Activated CD4-positive, alpha-beta T cell treated with anti-CD3 and anti-CD28 coated beads, Interleukin-2, Interleukin-4, amounts not matched to agents 100 ng/mL and 50 ng/mL, durations not matched to agents 16 hours and 8 hours (primary cell): ENCODE measurements around the gene CYP2S1.

Experiments
- DNase-seq: peaks from one replicate; pipeline ENCODE4 v3.0.0-alpha.2; 2020; ENCODE audit warnings: low spot score

CYP2S1 gene

DNA sequence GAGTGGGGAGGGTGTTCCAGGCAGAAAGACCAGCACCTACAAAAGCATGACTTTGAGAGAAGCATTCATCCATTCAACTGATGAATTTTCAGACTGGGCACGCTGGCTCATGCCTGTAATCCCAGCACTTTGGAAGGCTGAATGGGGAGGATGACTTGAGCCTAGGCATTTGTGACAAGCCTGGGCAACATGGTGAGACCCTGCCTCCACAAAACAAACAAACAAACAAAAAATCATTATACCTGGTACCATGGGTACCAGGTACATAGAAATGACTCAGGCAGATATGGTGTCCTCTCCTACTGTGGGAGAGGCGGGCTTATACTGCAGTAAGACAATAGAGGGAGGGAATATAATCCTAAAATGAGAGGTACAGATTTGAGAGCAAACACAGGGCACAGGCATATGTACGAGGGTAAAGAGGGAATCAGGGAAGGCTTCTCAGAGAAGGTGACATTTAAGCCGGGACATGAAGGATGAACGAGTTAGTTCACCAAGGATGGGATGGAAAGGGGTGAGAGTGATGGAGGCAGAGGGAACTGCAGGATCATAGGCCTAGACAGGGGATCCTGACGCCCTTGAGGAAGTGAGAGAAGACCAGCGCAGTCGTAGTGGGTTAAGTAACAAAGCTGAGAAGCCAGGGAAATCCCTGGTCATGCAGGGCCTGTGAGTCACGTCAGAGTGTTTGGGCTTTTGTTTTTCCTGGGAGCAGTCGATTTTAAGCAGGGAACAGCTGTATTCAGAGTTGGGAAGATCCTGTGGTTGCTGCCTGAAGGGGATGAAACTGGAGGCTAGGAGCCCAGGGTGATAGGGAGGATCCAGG lies 2.9 kb downstream of the CYP2S1 start:
- no peak for DNase-seq

DNA sequence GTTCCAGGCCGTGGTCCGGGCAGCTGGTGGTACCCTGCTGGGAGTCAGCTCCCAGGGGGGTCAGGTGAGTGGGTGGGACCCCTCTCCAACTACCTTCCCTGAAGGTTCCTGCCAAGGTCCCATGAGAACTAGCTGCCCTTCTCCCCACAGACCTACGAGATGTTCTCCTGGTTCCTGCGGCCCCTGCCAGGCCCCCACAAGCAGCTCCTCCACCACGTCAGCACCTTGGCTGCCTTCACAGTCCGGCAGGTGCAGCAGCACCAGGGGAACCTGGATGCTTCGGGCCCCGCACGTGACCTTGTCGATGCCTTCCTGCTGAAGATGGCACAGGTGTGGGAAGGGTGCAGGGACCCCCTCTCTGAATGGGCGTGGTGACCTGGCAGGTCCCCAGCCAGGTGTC lies 5.5 kb downstream of the CYP2S1 start:
- no peak for DNase-seq

DNA sequence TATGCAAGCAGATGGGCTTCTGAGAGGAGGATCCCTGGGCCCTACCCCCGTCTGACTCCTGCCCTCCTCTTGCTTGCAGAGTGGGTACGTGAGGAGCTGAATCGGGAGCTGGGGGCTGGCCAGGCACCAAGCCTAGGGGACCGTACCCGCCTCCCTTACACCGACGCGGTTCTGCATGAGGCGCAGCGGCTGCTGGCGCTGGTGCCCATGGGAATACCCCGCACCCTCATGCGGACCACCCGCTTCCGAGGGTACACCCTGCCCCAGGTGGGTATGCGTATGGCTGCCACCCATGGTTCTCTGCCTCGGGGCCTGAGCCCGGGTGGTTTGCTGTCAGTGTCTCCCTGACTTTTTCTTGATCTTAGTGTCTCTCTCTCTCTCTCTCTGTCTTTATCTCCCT lies 10.4 kb downstream of the CYP2S1 start:
- DNase-seq, result no peak

GRCh38 chr19:41204338-41204737 lies 11.3 kb downstream of the CYP2S1 start:
- DNase-seq, result peak; percentile 83

GRCh38 chr19:41205995-41206394 lies 13.0 kb downstream of the CYP2S1 start:
- DNase-seq, result no peak

DNA sequence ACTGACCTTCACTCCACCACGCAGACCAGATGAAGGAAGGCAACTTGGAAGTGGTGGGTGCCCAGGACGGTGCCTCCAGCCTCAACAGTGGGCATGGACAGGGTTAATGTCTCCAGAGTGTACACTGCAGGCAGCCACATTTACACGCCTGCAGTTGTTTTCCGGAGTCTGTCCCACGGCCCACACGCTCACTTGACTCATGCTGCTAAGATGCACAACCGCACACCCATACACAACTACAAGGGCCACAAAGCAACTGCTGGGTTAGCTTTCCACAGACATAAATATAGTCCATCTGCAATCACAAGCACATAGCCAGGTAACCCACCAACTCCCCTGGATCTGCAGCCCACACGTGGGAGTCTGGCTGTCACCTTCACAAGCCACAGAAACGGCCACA lies 13.4 kb downstream of the CYP2S1 start:
- DNase-seq, result no peak

- no peak for DNase-seq
Observed at GRCh38 chr19:41206926-41207750, 14.1 kb downstream of the CYP2S1 start.

DNA sequence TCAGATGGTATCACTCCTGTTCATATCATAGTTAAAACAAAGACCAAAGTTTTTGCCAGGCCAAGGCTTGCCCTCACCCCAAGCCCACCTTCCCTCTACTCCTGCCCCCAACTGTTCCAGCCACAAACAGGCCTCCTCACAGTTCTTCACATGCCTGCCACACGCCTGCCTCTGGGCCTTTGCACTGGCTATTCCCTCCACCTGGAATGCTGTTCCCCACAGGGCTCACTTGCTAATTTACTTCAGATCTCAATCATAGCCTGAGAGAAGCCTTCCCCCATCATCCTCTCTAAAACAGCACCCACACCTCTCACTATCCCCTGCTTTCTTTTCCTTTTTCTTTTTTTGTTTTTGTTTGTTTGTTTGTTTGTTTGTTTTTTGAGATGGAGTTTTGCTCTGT lies 21.1 kb downstream of the CYP2S1 start:
- DNase-seq, result no peak

- no peak for DNase-seq
Observed at GRCh38 chr19:41217741-41218140, 24.7 kb downstream of the CYP2S1 start.

- DNase-seq, result no peak
Observed at GRCh38 chr19:41218249-41218614, 25.2 kb downstream of the CYP2S1 start.

- DNase-seq, result no peak
Observed at GRCh38 chr19:41218615-41219507, 25.8 kb downstream of the CYP2S1 start, which contains the start of gene AXL. AXL (plus strand) TSS chr19:41219223; CDS start chr19:41219393, 170 bp downstream.

DNA sequence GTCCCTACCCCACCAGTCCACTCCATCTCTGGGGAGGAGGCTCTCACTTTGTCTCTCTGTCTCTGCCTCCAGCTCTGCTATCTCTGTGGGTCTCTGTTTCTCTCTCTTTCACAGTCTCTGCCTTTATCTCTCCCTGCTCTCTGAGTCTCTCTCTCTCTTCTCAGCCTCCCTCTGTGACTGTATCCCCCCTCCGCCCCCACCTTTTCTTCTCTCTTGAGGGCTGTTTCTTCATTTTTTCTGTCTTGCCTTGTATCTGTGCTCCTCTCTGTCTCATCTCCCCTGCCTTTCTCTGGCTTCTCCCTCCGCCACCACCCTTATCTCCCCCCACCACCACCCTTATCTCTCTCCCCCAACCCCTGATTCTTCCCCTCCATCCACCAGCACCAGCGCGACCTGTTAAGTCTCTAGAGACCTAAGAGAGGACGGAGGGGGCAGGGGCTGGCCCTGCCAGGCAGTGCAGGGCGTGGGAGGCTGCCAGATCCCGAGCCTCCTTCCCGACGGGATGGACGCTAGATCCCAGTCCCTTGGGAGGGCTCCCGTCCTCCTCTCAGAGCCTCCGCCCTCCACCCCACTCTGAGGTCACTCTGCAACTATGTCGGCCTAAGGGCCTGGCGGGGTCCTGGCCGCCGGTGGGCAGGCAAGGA lies 27.0 kb downstream of the CYP2S1 start:
- DNase-seq, result no peak

DNA sequence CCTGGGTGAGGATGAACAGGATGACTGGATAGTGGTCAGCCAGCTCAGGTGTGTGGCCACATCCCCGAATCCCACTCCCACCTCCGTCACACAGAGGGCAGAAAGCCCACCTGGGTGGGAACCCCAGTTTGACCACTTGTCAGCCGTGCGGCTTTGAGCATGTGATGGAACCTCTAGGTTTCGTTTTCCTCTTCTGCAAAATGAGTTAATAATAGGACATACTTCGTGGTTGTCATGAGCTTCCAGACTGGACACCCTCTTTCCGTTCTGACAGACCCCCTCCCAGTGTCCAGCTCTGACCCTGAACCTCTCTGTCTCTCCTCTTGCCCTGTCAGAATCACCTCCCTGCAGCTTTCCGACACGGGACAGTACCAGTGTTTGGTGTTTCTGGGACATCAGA lies 27.8 kb downstream of the CYP2S1 start:
- DNase-seq, result no peak

DNA sequence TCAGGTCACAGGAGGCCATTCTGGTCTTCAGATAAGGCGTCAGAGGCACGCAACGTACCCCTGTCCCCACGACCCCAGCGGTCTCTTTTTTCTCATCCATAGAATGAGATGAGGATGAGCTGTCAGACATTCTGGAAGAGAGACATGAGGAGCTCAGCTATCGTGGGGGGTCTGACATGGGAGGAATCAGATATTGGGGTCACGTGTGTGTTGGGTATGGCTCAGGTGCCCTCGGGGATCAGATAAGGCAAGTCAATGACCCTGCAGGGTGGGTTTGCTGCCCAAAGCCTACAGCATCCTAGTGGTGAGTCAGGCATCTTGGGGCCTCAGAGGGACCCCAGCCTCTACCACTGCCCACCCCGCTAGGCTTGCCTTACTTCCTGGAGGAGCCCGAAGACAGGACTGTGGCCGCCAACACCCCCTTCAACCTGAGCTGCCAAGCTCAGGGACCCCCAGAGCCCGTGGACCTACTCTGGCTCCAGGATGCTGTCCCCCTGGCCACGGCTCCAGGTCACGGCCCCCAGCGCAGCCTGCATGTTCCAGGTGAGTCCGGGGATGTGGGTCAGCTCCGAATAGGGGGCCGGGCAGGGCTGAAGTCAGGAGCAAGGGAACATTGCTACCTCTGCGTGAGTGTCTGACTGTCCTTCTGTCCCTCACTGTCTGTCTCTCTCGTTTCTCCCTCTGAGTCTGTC lies 28.6 kb downstream of the CYP2S1 start:
- DNase-seq, result no peak

DNA sequence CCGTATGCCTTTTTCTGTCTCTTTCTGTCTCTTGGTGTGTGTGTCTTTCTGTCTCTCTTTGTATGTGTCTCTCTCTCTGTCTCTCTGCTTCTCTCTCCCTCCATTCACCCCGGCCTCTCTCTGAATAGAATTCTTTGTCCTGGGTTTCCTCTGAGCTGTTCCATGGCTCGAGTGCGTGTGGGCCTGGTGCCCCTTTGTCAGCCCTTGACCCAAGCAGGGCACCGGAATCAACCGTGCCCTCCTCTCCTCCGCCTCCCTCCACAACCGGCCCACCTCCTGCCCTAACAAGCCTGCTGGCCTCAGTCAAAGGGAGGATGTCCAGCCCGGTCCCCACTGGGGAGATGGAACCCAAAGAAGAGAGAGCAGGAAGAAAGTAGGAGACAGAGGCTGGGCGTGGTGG lies 29.2 kb downstream of the CYP2S1 start:
- no peak for DNase-seq

- no peak for DNase-seq
Observed at GRCh38 chr19:41223431-41224234, 30.6 kb downstream of the CYP2S1 start.

DNA sequence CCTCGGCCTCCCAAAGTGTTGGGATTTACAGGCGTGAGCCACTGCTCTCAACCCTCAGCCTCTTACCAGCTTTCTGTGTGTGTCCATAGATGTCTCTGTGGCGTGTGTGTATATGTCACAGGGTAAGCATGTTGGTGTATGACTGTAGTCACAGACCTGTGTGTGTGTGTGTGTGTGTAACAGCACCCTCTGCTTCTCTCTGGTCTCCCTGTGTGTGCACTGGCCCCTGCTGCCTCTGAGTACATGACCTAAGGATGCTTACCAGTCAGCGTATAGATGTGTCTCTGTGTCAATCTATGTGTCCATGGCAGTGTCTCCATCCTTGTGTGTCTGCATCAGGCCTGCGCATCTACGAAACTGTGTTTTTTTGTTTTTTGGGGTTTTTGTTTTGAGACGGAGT lies 31.6 kb downstream of the CYP2S1 start:
- no peak for DNase-seq

DNA sequence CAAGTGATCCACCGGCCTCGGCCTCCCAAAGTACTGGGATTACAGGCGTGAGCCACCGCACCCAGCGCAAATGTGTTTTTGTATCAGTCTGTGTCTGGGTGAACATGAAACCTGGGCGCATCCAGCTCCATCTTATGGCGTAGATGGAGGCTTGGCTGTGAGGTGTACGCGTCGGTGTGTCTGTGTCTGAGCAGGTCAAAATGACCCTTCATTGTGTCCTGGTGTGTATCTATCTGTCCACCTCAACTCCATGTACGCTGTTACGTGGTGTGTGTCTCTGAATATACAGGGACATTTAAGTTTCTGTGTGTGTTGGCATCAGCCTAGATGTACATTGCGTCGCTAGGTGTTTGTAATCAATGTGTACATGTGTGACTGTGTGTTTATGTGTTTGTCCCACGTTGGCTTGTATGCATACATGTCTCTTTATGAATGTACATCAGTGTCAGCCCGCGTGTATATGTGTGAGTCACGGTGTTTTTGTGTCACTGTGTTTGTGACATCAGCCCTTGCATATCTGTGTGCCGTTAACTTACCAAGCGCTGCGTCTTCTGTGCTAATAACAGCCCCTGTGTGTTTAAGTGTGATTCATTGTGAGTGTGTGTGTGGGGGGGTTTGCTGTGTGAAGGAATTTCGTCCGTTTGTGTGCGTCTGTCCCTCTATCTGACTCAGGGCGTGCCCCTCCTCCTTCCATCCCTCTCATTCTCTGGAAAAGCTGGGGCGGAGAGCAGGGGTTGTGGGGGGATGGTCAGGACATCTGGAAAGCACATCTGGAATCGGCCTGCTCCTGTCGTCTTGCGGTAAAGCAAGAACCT lies 32.4 kb downstream of the CYP2S1 start:
- DNase-seq, result peak; percentile 3
